Liver (tissue), 9 donors: ENCODE results near the gene PTPN14. TPM values are rescaled to one million over a fixed set of nuclear protein-coding genes. Genes with fewer than 3 reads are reported as not detected.

ENCODE experiments used
- DNase-seq: peaks from one replicate; pipeline ENCODE4 v3.0.0-alpha.2; 2017; ENCODE audit warnings: low spot score
- H3K27ac ChIP-seq, 2 donors: one replicate each; pipeline ENCODE4 v1.7.0; 2013; ENCODE audit warnings: inconsistent platforms in 2 of 2, low read length in 2 of 2, control low read depth in 1 of 2, low read depth in 1 of 2, mild to moderate bottlenecking in 1 of 2
- H3K27me3 ChIP-seq, 4 donors: one replicate each; pipeline versions ENCODE4 v1.6.1 to v1.7.0; 2013; ENCODE audit warnings: low read length in 3 of 4, inconsistent platforms in 1 of 4, mild to moderate bottlenecking in 1 of 4, moderate library complexity in 1 of 4; ENCODE audit not compliant: control insufficient read depth in 4 of 4, insufficient read depth in 4 of 4
- H3K36me3 ChIP-seq, 4 donors: one replicate each; pipeline versions ENCODE4 v1.6.1 to v1.7.0; 2013; ENCODE audit warnings: low read length in 3 of 4, mild to moderate bottlenecking in 3 of 4, low read depth in 1 of 4, moderate library complexity in 1 of 4; ENCODE audit not compliant: control insufficient read depth in 4 of 4, insufficient read depth in 3 of 4
- H3K4me1 ChIP-seq, 4 donors: one replicate each; pipeline versions ENCODE4 v1.6.1 to v1.7.0; 2013; ENCODE audit warnings: low read length in 3 of 4, mild to moderate bottlenecking in 3 of 4, moderate library complexity in 1 of 4; ENCODE audit not compliant: control insufficient read depth in 4 of 4, insufficient read depth in 4 of 4
- H3K4me3 ChIP-seq, 3 donors: one replicate each; pipeline versions ENCODE4 v1.6.1 to v1.7.0; 2013; ENCODE audit warnings: low read length in 3 of 3, control low read depth in 1 of 3, low read depth in 1 of 3, mild to moderate bottlenecking in 1 of 3
- H3K9ac ChIP-seq, 2 donors: one replicate each; pipeline ENCODE4 v1.7.0; 2013; ENCODE audit warnings: low read length in 2 of 2, mild to moderate bottlenecking in 2 of 2, moderate library complexity in 2 of 2, control low read depth in 1 of 2, low read depth in 1 of 2
- H3K9me3 ChIP-seq, 4 donors: one replicate each; pipeline versions ENCODE4 v1.6.1 to v1.7.0; 2013; ENCODE audit warnings: low read length in 3 of 4; ENCODE audit not compliant: control insufficient read depth in 4 of 4
- EGR1 ChIP-seq, 2 donors: IDR thresholded peaks; 2 replicates each; pipeline ENCODE4 v1.6.1; 2016 to 2018; ENCODE audit warnings: antibody characterized with exemption in 2 of 2, low read depth in 2 of 2
- FOXA1 ChIP-seq: IDR thresholded peaks from 2 replicates; pipeline ENCODE4 v1.6.1; 2016; ENCODE audit warnings: antibody characterized with exemption
- FOXA2 ChIP-seq: IDR thresholded peaks from 2 replicates; pipeline ENCODE4 v1.6.1; 2016; ENCODE audit warnings: antibody characterized with exemption
- GABPA ChIP-seq, 2 donors: IDR thresholded peaks in 1 of 2; conservative IDR thresholded peaks in 1 of 2; 2 replicates each; pipeline ENCODE4 v1.6.1; 2016; ENCODE audit warnings: antibody characterized with exemption in 2 of 2, mild to moderate bottlenecking in 1 of 2, moderate library complexity in 1 of 2
- HNF4A ChIP-seq, 2 donors: conservative IDR thresholded peaks; 2 replicates each; pipeline ENCODE4 v1.6.1; 2016; ENCODE audit warnings: antibody characterized with exemption in 2 of 2, mild to moderate bottlenecking in 2 of 2
- HNF4G ChIP-seq: IDR thresholded peaks from 2 replicates; pipeline ENCODE4 v1.6.1; 2016; ENCODE audit warnings: antibody characterized with exemption
- JUND ChIP-seq, 2 donors: IDR thresholded peaks; 2 replicates each; pipeline ENCODE4 v1.6.1; 2016; ENCODE audit warnings: antibody characterized with exemption in 2 of 2
- NR2F2 ChIP-seq: IDR thresholded peaks from 2 replicates; pipeline ENCODE4 v1.6.1; 2016; ENCODE audit warnings: antibody characterized with exemption
- RAD21 ChIP-seq, 2 donors: IDR thresholded peaks; 2 replicates each; pipeline ENCODE4 v1.6.1; 2016; ENCODE audit warnings: antibody characterized with exemption in 2 of 2, mild to moderate bottlenecking in 2 of 2
- RXRA ChIP-seq, 2 donors: IDR thresholded peaks; 2 replicates each; pipeline ENCODE4 v1.6.1; 2017 to 2018; ENCODE audit warnings: antibody characterized with exemption in 2 of 2, mild to moderate bottlenecking in 1 of 2
- TAF1 ChIP-seq: conservative IDR thresholded peaks from 2 replicates; pipeline ENCODE4 v1.6.1; 2016; ENCODE audit warnings: antibody characterized with exemption, mild to moderate bottlenecking
- YY1 ChIP-seq: IDR thresholded peaks from 2 replicates; pipeline ENCODE4 v1.6.1; 2016; ENCODE audit warnings: antibody characterized with exemption, mild to moderate bottlenecking
- WGBS: extraction: QIAGEN DNeasy Blood & Tissue Kit; methylation state at CpG from one replicate; pipeline ENCODE4 v1.1.7; 2013; 5-methylcytosine and 5-hydroxymethylcytosine counted together
- polyA plus RNA-seq, 2 donors: library from polyadenylated mRNA; stranded (reverse) in 1 of 2; unstranded in 1 of 2; fragments of 200-250 nt in 1 of 2; fragments of >200 nt in 1 of 2; fragmentation: Nextera tagmentation in 1 of 2; extraction: Ambion mirVana in 1 of 2; gene quantifications; one replicate each; pipeline versions ENCODE4 v1.2.1 to v1.2.3, GENCODE V29; 2013 to 2015
- total RNA-seq, 2 donors: library from RNA; depleted of rRNA; stranded (reverse); fragments of >200 nt; gene quantifications; one replicate each; pipeline ENCODE4 v1.2.3, GENCODE V29; 2014
- TF ChIP-seq, protein P1 (sequence below): IDR thresholded peaks from 2 replicates; pipeline ENCODE4 v1.6.1; 2016; ENCODE audit warnings: antibody characterized with exemption
- TF ChIP-seq, protein P2 (sequence below): IDR thresholded peaks from 2 replicates; pipeline ENCODE4 v1.6.1; 2016; ENCODE audit warnings: antibody characterized with exemption
- TF ChIP-seq, protein P3 (sequence below): IDR thresholded peaks from 2 replicates; pipeline ENCODE4 v1.6.1; 2016; ENCODE audit warnings: antibody characterized with exemption
- TF ChIP-seq, protein P4 (sequence below): fragments of 150-350 bp; IDR thresholded peaks from 2 replicates; pipeline ENCODE4 v1.5.1; 2017; ENCODE audit warnings: improper control_type of control experiment, low read depth, low read length; ENCODE audit not compliant: missing input control
- TF ChIP-seq, protein P5 (sequence below): IDR thresholded peaks from 2 replicates; pipeline ENCODE4 v1.6.1; 2016; ENCODE audit warnings: antibody characterized with exemption, mild to moderate bottlenecking
- donor health status: healthy.
- donor health status: healthy.
- donor health status: healthy.
- donor health status: healthy.
- donor health status: healthy.

PTPN14 gene
- total and polyA plus RNA-seq, 4 donors: 0.54 to 3.2 (median 1.5) TPM

DNA sequence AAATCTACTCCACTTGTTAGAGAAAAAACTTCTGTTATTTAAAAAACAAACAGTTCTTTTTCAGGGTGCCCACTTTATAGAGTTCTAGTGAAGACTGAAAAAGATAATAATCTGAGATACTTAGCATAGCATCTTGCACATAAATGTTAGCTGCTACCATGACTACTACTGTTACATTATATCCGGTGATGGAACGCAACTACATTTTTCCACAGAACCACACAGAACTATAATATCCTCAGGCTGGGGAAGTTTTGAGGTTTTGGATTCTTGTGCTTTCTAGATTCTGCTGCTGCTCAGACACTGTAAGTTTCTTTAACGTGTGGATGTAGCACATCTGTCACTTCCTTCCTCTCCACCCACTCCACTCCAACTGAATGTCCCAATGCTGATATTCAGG, 110.3 kb downstream of the PTPN14 start:
- WGBS: 77% methylated on average over 3 of the region's 3 CpGs
- TF ChIP-seq, protein P1, sequence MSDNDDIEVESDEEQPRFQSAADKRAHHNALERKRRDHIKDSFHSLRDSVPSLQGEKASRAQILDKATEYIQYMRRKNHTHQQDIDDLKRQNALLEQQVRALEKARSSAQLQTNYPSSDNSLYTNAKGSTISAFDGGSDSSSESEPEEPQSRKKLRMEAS: no peak
- TF ChIP-seq HNF4G (no peak), RAD21 (IDR thresholded peaks at IDR 0.05) (no peak), GABPA (IDR thresholded peaks at IDR 0.05 in 1 of 2, conservative IDR thresholded peaks at IDR 0.05 in 1 of 2) (no peak), JUND (IDR thresholded peaks at IDR 0.05) (no peak), FOXA2 (no peak), RXRA (IDR thresholded peaks at IDR 0.05) (no peak), FOXA1 (no peak), TAF1 (no peak), YY1 (no peak), HNF4A (conservative IDR thresholded peaks at IDR 0.05) (no peak)
- TF ChIP-seq, protein P2, sequence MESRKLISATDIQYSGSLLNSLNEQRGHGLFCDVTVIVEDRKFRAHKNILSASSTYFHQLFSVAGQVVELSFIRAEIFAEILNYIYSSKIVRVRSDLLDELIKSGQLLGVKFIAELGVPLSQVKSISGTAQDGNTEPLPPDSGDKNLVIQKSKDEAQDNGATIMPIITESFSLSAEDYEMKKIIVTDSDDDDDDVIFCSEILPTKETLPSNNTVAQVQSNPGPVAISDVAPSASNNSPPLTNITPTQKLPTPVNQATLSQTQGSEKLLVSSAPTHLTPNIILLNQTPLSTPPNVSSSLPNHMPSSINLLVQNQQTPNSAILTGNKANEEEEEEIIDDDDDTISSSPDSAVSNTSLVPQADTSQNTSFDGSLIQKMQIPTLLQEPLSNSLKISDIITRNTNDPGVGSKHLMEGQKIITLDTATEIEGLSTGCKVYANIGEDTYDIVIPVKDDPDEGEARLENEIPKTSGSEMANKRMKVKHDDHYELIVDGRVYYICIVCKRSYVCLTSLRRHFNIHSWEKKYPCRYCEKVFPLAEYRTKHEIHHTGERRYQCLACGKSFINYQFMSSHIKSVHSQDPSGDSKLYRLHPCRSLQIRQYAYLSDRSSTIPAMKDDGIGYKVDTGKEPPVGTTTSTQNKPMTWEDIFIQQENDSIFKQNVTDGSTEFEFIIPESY: no peak
- TF ChIP-seq, protein P3, sequence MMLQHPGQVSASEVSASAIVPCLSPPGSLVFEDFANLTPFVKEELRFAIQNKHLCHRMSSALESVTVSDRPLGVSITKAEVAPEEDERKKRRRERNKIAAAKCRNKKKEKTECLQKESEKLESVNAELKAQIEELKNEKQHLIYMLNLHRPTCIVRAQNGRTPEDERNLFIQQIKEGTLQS: no peak
- TF ChIP-seq, protein P4, sequence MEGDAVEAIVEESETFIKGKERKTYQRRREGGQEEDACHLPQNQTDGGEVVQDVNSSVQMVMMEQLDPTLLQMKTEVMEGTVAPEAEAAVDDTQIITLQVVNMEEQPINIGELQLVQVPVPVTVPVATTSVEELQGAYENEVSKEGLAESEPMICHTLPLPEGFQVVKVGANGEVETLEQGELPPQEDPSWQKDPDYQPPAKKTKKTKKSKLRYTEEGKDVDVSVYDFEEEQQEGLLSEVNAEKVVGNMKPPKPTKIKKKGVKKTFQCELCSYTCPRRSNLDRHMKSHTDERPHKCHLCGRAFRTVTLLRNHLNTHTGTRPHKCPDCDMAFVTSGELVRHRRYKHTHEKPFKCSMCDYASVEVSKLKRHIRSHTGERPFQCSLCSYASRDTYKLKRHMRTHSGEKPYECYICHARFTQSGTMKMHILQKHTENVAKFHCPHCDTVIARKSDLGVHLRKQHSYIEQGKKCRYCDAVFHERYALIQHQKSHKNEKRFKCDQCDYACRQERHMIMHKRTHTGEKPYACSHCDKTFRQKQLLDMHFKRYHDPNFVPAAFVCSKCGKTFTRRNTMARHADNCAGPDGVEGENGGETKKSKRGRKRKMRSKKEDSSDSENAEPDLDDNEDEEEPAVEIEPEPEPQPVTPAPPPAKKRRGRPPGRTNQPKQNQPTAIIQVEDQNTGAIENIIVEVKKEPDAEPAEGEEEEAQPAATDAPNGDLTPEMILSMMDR: no peak
- Histone ChIP-seq H3K36me3 (no peaks in the 10 kb centered on the region), H3K4me3 (no peak overlapping the region), H3K9me3 (no peaks in the 10 kb centered on the region), H3K27ac (no peak overlapping the region), H3K4me1 (peaks cover 0 to 6% (median under 1%) of the 10 kb centered on the region in 4 donors), H3K9ac (no peak overlapping the region), H3K27me3 (no peaks in the 10 kb centered on the region)
- DNase-seq: no peak

DNA sequence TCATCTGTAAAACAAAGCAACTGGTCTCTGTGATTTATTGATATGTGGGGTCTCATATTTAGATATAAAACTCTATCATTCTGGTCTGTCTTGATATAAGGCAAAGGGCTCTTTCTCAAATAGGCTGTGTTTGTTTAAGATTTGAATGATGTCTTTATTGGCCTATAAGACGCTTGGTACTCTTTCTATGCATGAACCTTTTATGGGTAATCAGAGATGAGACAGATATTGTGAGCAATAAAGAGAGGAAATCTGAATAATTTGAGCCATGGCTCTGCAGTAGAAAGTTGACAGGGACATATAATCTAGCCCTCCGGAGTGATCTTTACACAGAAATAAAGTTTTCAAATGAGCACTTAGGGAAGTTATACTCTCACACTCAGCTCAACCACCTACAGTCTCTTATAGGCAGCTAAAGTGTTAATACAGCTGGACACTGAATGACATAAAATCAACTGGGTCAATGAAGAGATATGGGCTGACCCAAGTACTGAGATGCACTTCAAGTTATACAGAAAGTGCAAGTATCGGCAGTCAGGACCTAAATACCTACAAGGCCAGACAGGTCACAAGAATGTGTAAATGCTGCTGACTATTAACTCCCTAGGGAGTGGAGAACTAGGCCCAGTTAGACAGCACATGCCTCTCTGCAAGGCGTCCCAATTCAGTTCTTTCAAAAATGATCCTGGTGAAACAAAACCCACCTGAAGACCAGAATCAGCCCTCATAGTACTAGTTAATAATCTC, 111.0 kb downstream of the PTPN14 start:
- no peak overlapping the region for H3K4me3 ChIP-seq
- 89% methylated on average over 4 of the region's 4 CpGs for WGBS
- no peaks in the 10 kb centered on the region for H3K27me3 ChIP-seq
- no peak overlapping the region for H3K27ac ChIP-seq
- DNase-seq: no peak
- no peaks in the 10 kb centered on the region for H3K36me3 ChIP-seq
- H3K9ac ChIP-seq: no peak overlapping the region
- H3K4me1 ChIP-seq: peaks cover 0 to 6% (median under 1%) of the 10 kb centered on the region in 4 donors
- TF ChIP-seq JUND (IDR thresholded peaks at IDR 0.05): no peak
- TF ChIP-seq EGR1 (IDR thresholded peaks at IDR 0.05; ENCODE audit: low read depth in 2 of 2): no peak
- TF ChIP-seq RAD21 (IDR thresholded peaks at IDR 0.05): no peak
- TF ChIP-seq FOXA1: no peak
- TF ChIP-seq YY1: no peak
- TF ChIP-seq GABPA (IDR thresholded peaks at IDR 0.05 in 1 of 2, conservative IDR thresholded peaks at IDR 0.05 in 1 of 2): no peak
- TF ChIP-seq FOXA2: no peak
- TF ChIP-seq HNF4G: no peak
- TF ChIP-seq, protein P3: no peak
- TF ChIP-seq NR2F2: no peak
- TF ChIP-seq, protein P1: no peak
- TF ChIP-seq RXRA (IDR thresholded peaks at IDR 0.05): no peak
- TF ChIP-seq, protein P4: no peak
- TF ChIP-seq, protein P5, sequence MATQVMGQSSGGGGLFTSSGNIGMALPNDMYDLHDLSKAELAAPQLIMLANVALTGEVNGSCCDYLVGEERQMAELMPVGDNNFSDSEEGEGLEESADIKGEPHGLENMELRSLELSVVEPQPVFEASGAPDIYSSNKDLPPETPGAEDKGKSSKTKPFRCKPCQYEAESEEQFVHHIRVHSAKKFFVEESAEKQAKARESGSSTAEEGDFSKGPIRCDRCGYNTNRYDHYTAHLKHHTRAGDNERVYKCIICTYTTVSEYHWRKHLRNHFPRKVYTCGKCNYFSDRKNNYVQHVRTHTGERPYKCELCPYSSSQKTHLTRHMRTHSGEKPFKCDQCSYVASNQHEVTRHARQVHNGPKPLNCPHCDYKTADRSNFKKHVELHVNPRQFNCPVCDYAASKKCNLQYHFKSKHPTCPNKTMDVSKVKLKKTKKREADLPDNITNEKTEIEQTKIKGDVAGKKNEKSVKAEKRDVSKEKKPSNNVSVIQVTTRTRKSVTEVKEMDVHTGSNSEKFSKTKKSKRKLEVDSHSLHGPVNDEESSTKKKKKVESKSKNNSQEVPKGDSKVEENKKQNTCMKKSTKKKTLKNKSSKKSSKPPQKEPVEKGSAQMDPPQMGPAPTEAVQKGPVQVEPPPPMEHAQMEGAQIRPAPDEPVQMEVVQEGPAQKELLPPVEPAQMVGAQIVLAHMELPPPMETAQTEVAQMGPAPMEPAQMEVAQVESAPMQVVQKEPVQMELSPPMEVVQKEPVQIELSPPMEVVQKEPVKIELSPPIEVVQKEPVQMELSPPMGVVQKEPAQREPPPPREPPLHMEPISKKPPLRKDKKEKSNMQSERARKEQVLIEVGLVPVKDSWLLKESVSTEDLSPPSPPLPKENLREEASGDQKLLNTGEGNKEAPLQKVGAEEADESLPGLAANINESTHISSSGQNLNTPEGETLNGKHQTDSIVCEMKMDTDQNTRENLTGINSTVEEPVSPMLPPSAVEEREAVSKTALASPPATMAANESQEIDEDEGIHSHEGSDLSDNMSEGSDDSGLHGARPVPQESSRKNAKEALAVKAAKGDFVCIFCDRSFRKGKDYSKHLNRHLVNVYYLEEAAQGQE: no peak
- no peaks in the 10 kb centered on the region for H3K9me3 ChIP-seq
